Measurements from ENCODE around the gene HERC4. TPM values are rescaled to one million over a fixed set of nuclear protein-coding genes. Genes with fewer than 3 reads are reported as not detected.

HERC4 gene, protein sequence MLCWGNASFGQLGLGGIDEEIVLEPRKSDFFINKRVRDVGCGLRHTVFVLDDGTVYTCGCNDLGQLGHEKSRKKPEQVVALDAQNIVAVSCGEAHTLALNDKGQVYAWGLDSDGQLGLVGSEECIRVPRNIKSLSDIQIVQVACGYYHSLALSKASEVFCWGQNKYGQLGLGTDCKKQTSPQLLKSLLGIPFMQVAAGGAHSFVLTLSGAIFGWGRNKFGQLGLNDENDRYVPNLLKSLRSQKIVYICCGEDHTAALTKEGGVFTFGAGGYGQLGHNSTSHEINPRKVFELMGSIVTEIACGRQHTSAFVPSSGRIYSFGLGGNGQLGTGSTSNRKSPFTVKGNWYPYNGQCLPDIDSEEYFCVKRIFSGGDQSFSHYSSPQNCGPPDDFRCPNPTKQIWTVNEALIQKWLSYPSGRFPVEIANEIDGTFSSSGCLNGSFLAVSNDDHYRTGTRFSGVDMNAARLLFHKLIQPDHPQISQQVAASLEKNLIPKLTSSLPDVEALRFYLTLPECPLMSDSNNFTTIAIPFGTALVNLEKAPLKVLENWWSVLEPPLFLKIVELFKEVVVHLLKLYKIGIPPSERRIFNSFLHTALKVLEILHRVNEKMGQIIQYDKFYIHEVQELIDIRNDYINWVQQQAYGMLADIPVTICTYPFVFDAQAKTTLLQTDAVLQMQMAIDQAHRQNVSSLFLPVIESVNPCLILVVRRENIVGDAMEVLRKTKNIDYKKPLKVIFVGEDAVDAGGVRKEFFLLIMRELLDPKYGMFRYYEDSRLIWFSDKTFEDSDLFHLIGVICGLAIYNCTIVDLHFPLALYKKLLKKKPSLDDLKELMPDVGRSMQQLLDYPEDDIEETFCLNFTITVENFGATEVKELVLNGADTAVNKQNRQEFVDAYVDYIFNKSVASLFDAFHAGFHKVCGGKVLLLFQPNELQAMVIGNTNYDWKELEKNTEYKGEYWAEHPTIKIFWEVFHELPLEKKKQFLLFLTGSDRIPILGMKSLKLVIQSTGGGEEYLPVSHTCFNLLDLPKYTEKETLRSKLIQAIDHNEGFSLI
- 57.3 and 67.2 TPM in 2 replicates for total RNA-seq

DNA sequence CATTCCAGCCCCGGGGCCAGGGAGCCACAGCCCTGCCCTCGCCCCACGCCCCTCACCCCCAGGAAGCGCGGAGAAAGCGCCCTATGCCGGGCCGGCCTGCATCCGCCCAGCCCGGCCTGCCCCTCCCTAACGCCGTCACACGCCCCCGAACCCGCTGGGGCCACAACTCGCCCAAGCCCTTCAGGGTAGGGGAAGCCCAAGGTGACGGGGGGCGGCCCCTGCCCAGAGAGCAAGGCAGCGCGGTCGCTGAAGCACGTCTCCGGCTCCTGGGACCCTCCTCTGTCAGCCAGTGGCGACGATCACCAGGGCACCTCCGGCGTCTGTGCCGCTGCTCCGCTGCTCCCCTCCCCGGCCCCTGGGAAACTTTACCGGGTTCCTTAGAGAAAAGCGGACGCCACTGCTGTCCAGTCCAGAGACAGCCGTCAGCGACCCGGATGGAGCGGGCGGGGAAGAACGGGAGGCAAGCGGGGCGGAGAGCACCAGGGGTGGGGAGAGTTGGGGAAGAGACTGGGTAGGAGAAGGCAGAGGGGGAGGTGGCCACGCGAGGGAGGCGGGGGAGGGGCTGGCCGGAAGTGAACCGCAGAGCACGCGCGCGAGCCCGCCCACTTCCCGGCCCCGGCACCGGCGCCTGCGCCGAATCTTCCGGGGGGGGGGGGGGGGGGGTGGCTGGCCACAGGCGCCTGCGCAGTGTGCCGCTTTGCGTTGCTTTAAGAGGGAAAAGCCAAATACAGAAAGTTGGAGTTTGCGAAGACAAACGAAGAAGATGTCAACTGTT lies at the start of gene HERC4:
HERC4 (minus strand) TSS at position 509 of the 775 bp plus-strand sequence. CDS start 2,175 bp downstream, outside the sequence.

GRCh38 chr10:68109331-68109730 lies 34.2 kb upstream of the HERC4 start, which contains the start of gene MYPN:
TSS of gene MYPN (plus strand) at chr10:68109488. CDS start at chr10:68121439, 11,951 bp downstream.

GRCh38 chr10:67884313-67884841 lies 190.7 kb downstream of the HERC4 start, which contains the start of gene SIRT1:
TSS of gene SIRT1 (plus strand) at chr10:67884656. CDS start at chr10:67884722, 66 bp downstream.

Other genes starting within 250 kb of the HERC4 start
- gene DNAJC12, start 237.1 kb downstream of the HERC4 start, total RNA-seq = 4.3 and 9.6 TPM in 2 replicates
- gene SIRT1, start 190.6 kb downstream of the HERC4 start, total RNA-seq = 12.9 and 13.9 TPM in 2 replicates
- gene MYPN, start 34.2 kb upstream of the HERC4 start, total RNA-seq = 0.09 and 0.14 TPM in 2 replicates
- gene ATOH7, start 156.8 kb upstream of the HERC4 start, total RNA-seq = 0.09 TPM in 1 of 2 replicates, not detected in the other